Coronary artery (tissue), 2 donors: Measurements from ENCODE around the gene PHAF1.

Experiments
- DNase-seq: peaks from one replicate; pipeline ENCODE4 v3.0.0-alpha.2; 2017; ENCODE audit warnings: low spot score
- H3K27ac ChIP-seq, 2 donors: fragments of 200-600 bp; sonication (generic); one replicate each; pipeline ENCODE4 v1.5.1; 2016 to 2019
- H3K4me3 ChIP-seq: fragments of 200-600 bp; sonication (generic); 2 replicates; pipeline ENCODE4 v1.5.1; 2016; ENCODE audit warnings: mild to moderate bottlenecking, moderate library complexity
- CTCF ChIP-seq: fragments of 200-600 bp; sonication (generic); IDR thresholded peaks from one replicate; pipeline ENCODE4 v1.5.1; 2019; ENCODE audit warnings: antibody characterized with exemption

PHAF1 gene

GRCh38 chr16:67184453-67184994, 74.8 kb downstream of the PHAF1 start:
- Histone ChIP-seq H3K4me3 (peak overlapping the region; percentile 97), H3K27ac (peak overlapping the region; percentile 94 to 99)
- no peak for DNase-seq
- no peak for TF ChIP-seq CTCF

GRCh38 chr16:67184995-67185650, 75.4 kb downstream of the PHAF1 start:
- Histone ChIP-seq H3K4me3 (peak overlapping the region; percentile 97), H3K27ac (peak overlapping the region in 1 of 2 donors; percentile 99)
- peak; percentile 71 for TF ChIP-seq CTCF
- DNase-seq, result peak; percentile 93

GRCh38 chr16:67185651-67186134, 76.0 kb downstream of the PHAF1 start:
- Histone ChIP-seq H3K27ac (peak overlapping the region in 1 of 2 donors; percentile 28), H3K4me3 (peak overlapping the region; percentile 97)
- TF ChIP-seq CTCF, result peak; percentile 11
- DNase-seq, result no peak

- TF ChIP-seq CTCF, result no peak
- no peak for DNase-seq
Measured at GRCh38 chr16:67186550-67186950, 76.8 kb downstream of the PHAF1 start.

GRCh38 chr16:67187175-67187890, 77.6 kb downstream of the PHAF1 start:
- Histone ChIP-seq H3K27ac (no peak overlapping the region), H3K4me3 (no peak overlapping the region)
- no peak for DNase-seq
- TF ChIP-seq CTCF, result no peak

More at GRCh38 chr16:67186550-67186950, 76.8 kb downstream of the PHAF1 start:
- Histone ChIP-seq H3K27ac (no peak overlapping the region), H3K4me3 (no peak overlapping the region)

- DNase-seq, result no peak
- H3K4me3 ChIP-seq, result no peak overlapping the region
- no peak for TF ChIP-seq CTCF
- H3K27ac ChIP-seq, result no peak overlapping the region
Measured at GRCh38 chr16:67188323-67188722, 78.6 kb downstream of the PHAF1 start.
